ENCODE data around the gene TCFL5. TPM values are rescaled to one million over a fixed set of nuclear protein-coding genes. Genes with fewer than 3 reads are reported as not detected.

The TCFL5 gene
- total RNA-seq, 1 experiment from 2014 or later: 23.8 TPM

DNA sequence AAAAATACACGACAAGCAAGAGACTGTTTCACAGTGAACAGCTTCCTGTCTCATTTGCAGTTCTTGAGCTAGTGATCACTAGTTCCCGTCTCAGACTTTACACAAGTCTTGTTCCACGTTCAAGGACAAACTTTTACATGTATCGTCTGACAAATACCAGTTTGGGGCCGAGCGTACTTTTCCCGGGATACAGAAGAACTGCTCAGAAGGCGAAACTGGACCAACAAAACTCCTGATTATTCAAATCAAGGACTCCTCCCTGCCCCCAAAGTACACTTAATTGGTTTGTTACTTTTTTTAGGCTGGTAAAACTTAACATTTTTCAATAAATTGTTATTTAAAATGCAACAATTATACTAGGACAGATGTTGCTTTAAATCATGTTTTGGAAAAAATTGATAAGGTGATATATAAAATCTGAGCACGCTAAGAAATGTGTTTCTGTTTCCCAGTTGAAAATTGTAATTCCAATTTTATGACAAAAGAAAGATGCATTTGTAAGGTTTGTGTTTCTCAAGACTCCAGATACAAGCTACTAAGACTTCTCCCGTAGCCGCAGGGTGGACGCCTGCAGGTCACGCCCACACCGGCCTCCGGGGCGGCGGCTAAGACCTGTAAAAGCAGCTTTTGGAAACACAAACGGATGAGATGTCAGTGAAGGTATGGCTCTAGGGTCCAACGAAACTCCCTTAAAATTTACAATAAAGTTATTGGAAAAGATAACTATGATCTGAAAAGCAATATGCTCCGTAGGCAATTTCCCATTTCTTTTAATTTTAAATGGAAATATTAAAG is 16.8 kb upstream of the TCFL5 start:
- POLR2A ChIA-PET: no interaction called here
- Histone ChIP-seq H3K27me3 (ENCODE audit: control insufficient read depth, insufficient read depth, low read length) (no peaks in the 10 kb centered on the region), H3K27ac (ENCODE audit: low read length) (peak overlapping the region; percentile 98), H3K4me1 (ENCODE audit: control insufficient read depth, insufficient read depth, low read length) (peaks cover 42% of the 10 kb centered on the region), H3K9me3 (ENCODE audit: control insufficient read depth, insufficient read depth, low read depth, low read length) (no peaks in the 10 kb centered on the region), H3K4me3 (ENCODE audit: low read depth in 2 of 2, low read length in 2 of 2) (no peak overlapping the region), H3K36me3 (ENCODE audit: control insufficient read depth, insufficient read depth, low read length) (peaks cover 3% of the 10 kb centered on the region; the same call in 1 of the 2 replicates)
- intact Hi-C loops (cut with micrococcal nuclease; ENCODE audit: unreplicated experiment) (no loop called here), in situ Hi-C loops (cut with HindIII; ENCODE audit: low pct_unique_long_range_greater_than_20kb, low sequenced_read_pairs) (no loop called here)
- TSS peak; percentile 63 for BruUV-seq (replicated peaks)
- DNase-seq (ENCODE audit: low read depth, low spot score) (no peak), ATAC-seq (no peak)
- no peak for TF ChIP-seq SIN3A (IDR thresholded peaks at IDR 0.05; ENCODE audit: borderline replicate concordance, insufficient read depth, low read depth, low read length)
- no peak for TF ChIP-seq TCF7L2 (IDR thresholded peaks at IDR 0.05; ENCODE audit: low read depth, low read length)
- TF ChIP-seq POLR2AphosphoS5 (IDR thresholded peaks at IDR 0.05; ENCODE audit: low read depth, low read length): no peak
- CTCF ChIA-PET: interaction anchor here (0.6 kb wide), 1 partner anchor 58 kb away, joined by 5 read pairs; no protein-coding TSS in a partner anchor

DNA sequence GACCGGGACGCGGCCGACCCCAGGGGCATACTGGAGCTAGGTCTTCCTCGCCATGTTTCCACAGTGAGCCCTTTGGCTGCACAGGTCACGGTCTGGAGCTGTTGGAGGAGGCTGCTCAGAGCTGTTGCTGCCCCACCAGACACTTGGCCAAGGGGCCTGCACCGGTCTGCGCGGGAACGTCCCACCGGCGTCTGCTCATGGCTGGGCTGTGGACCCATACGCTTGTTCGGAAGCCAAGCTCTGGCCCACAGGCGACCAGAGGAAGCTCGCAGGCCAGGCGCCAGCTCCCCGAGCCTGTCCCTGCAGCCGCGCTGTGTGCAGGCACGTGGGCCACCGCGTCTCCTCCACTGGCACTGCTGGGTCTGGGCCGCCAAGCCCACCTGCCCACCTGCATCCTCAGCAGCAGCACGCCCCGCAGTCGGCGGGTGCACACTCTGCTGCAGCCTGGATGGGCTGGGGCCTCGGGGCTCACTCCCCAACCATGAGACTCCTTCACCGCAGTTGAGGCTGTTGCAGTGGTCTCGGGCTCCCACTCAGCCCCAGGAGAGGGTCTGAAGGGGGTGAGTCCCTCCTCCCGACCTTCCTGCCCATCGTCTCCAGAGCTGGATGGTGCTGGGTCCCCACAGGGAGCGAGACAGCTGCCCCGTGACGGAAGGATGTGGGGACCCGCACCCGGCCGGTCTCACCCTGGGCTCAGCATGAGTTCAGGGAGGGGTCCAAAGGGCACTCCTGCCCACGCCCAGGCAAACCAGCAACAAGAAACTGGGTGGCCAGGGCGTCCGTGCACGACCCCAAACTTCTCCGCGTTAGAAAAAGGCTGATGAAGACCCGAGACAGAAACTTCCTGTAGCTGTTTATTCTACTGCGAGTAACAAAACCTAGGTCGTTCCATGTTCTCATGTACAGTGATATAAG is 15.5 kb upstream of the TCFL5 start:
- DNase-seq (ENCODE audit: low read depth, low spot score): no peak
- CTCF ChIA-PET: no interaction called here
- Histone ChIP-seq H3K4me1 (ENCODE audit: control insufficient read depth, insufficient read depth, low read length) (peaks cover 45% of the 10 kb centered on the region), H3K27me3 (ENCODE audit: control insufficient read depth, insufficient read depth, low read length) (no peaks in the 10 kb centered on the region), H3K27ac (ENCODE audit: low read length) (peak overlapping the region; percentile 98), H3K4me3 (ENCODE audit: low read depth in 2 of 2, low read length in 2 of 2) (no peak overlapping the region), H3K36me3 (ENCODE audit: control insufficient read depth, insufficient read depth, low read length) (peaks cover 2% of the 10 kb centered on the region; the same call in 1 of the 2 replicates), H3K9me3 (ENCODE audit: control insufficient read depth, insufficient read depth, low read depth, low read length) (no peaks in the 10 kb centered on the region)
- peak; percentile 63 for ATAC-seq
- intact Hi-C loops (cut with micrococcal nuclease; ENCODE audit: unreplicated experiment) (no loop called here), in situ Hi-C loops (cut with HindIII; ENCODE audit: low pct_unique_long_range_greater_than_20kb, low sequenced_read_pairs) (no loop called here)
- no TSS peak for BruUV-seq (replicated peaks)
- POLR2A ChIA-PET: no interaction called here
- TF ChIP-seq, protein P1, sequence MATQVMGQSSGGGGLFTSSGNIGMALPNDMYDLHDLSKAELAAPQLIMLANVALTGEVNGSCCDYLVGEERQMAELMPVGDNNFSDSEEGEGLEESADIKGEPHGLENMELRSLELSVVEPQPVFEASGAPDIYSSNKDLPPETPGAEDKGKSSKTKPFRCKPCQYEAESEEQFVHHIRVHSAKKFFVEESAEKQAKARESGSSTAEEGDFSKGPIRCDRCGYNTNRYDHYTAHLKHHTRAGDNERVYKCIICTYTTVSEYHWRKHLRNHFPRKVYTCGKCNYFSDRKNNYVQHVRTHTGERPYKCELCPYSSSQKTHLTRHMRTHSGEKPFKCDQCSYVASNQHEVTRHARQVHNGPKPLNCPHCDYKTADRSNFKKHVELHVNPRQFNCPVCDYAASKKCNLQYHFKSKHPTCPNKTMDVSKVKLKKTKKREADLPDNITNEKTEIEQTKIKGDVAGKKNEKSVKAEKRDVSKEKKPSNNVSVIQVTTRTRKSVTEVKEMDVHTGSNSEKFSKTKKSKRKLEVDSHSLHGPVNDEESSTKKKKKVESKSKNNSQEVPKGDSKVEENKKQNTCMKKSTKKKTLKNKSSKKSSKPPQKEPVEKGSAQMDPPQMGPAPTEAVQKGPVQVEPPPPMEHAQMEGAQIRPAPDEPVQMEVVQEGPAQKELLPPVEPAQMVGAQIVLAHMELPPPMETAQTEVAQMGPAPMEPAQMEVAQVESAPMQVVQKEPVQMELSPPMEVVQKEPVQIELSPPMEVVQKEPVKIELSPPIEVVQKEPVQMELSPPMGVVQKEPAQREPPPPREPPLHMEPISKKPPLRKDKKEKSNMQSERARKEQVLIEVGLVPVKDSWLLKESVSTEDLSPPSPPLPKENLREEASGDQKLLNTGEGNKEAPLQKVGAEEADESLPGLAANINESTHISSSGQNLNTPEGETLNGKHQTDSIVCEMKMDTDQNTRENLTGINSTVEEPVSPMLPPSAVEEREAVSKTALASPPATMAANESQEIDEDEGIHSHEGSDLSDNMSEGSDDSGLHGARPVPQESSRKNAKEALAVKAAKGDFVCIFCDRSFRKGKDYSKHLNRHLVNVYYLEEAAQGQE (IDR thresholded peaks at IDR 0.05; ENCODE audit: insufficient read depth in 1 of 2, low read depth in 2 of 2, low read length in 1 of 2): 0 out of 4 replicates have a peak, but pooled peaks of 1 of the 2 experiments have one; percentile 30
- TF ChIP-seq, protein P2, sequence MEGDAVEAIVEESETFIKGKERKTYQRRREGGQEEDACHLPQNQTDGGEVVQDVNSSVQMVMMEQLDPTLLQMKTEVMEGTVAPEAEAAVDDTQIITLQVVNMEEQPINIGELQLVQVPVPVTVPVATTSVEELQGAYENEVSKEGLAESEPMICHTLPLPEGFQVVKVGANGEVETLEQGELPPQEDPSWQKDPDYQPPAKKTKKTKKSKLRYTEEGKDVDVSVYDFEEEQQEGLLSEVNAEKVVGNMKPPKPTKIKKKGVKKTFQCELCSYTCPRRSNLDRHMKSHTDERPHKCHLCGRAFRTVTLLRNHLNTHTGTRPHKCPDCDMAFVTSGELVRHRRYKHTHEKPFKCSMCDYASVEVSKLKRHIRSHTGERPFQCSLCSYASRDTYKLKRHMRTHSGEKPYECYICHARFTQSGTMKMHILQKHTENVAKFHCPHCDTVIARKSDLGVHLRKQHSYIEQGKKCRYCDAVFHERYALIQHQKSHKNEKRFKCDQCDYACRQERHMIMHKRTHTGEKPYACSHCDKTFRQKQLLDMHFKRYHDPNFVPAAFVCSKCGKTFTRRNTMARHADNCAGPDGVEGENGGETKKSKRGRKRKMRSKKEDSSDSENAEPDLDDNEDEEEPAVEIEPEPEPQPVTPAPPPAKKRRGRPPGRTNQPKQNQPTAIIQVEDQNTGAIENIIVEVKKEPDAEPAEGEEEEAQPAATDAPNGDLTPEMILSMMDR (IDR thresholded peaks at IDR 0.05): no peak
- TF ChIP-seq POLR2AphosphoS5 (IDR thresholded peaks at IDR 0.05; ENCODE audit: low read depth, low read length): no peak
